Right renal cortex interstitium (tissue), 3 donors: Measurements from ENCODE around the gene ODAPH. TPM values are rescaled to one million over a fixed set of nuclear protein-coding genes. Genes with fewer than 3 reads are reported as not detected.
"Not testable (repeated sequence)": the region's sequence is repeated elsewhere in the genome, so short reads cannot be mapped to it uniquely, and the experiment has no call there.

ENCODE experiments used
- DNase-seq, 3 donors: peaks; one replicate each; pipeline ENCODE4 v3.0.0-alpha.2; 2013; ENCODE audit warnings: low read depth in 3 of 3, low spot score in 2 of 3
- polyA plus RNA-seq, 3 donors: library from polyadenylated mRNA; unstranded; fragments of 120-200 nt; gene quantifications; one replicate each; pipeline ENCODE4 v1.2.1, GENCODE V29; 2013; ENCODE audit not compliant: insufficient read length in 3 of 3

The ODAPH gene
- polyA plus RNA-seq, 3 donors, result 0.29 TPM; not detected in 2

- DNase-seq, result not testable (repeated sequence)
Measured at GRCh38 chr4:75544220-75544619, 11.6 kb upstream of the ODAPH start.

DNA sequence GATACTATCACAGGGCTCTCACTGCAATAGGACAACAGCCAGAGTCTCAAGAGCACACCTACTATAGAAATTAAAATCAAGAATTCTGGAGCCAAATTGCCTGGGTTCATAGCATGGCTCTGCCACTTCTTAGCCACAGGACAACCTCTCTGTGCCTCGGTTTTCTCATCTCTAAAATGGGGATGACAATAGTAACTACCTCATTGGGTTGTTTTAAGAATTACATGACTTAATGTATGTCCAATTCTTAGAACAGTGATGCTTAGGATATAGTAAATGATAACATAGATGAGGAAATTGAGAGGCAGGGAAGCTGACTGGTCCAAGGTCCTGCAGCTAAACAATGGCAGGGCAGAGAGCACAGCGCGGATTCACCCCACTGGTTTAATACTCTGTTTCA is 11.0 kb upstream of the ODAPH start:
- DNase-seq, result no peak

GRCh38 chr4:75545526-75545925 is 10.3 kb upstream of the ODAPH start:
- DNase-seq, result no peak

GRCh38 chr4:75547647-75548387 is 8.0 kb upstream of the ODAPH start:
- no peak for DNase-seq

DNA sequence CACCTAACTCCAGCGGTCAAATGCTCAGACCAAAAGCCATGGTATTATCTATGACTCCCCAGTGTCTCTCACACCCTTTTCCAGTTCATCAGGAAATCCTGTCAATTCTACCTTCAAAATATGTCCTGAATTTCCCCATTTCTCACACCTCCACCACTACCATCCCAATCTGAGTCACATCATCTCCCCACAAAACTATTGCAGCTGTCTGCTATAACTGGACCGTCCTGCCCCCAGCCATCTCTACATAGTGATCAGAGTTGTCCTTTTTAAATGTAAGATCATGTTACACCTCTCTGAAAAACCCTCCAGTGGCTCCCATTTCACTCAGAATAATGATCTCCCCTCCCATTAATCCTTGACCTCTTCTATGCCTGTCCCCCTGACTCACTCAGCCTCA is 6.8 kb upstream of the ODAPH start:
- DNase-seq, result no peak

GRCh38 chr4:75552452-75552851 is 3.4 kb upstream of the ODAPH start:
- no peak for DNase-seq

- no peak for DNase-seq
Measured at GRCh38 chr4:75557696-75558095, 1.8 kb downstream of the ODAPH start.

DNA sequence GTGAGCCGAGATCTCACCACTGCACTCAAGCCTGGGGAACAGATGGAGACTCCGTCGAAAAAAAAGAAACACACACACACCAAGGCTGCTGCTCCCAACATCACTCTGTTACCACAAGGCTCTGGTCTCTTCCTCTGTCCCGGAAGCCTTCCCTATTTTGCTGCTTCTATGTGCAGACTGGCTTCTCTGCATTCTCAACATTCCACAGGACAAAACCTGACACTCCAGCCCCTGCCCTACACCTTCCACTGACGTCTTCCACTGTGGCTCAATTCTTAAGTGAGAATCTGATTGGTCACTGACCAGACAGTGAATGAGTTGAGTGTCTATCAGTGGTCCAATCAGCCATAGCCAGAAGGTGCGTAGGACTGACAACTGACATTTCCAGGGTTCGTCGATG is 5.9 kb downstream of the ODAPH start:
- DNase-seq, result no peak

GRCh38 chr4:75564023-75564422 is 8.2 kb downstream of the ODAPH start:
- no peak for DNase-seq

- DNase-seq, result no peak
Measured at GRCh38 chr4:75565481-75565880, 9.6 kb downstream of the ODAPH start.

DNA sequence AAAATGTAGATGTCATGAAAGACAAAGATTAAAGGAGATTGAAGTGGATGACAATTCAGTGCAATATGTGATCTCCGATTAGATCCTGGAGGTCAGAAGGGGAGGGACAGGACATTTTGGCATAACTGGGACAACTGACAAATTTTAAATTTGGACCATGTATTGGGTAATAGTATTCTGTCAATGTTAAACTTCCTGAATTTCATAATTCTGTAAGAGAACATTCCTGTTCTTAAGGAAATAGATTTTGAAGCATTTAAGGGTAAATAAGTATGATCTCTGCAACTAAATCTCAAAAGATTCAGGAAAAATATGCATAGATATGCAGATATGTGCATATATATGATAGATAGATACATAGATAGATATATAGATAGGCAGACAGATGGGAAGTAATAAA is 11.0 kb downstream of the ODAPH start:
- no peak for DNase-seq

- no peak for DNase-seq
Measured at GRCh38 chr4:75567725-75568124, 11.9 kb downstream of the ODAPH start.

GRCh38 chr4:75584067-75584466 is 28.2 kb downstream of the ODAPH start:
- no peak for DNase-seq

DNA sequence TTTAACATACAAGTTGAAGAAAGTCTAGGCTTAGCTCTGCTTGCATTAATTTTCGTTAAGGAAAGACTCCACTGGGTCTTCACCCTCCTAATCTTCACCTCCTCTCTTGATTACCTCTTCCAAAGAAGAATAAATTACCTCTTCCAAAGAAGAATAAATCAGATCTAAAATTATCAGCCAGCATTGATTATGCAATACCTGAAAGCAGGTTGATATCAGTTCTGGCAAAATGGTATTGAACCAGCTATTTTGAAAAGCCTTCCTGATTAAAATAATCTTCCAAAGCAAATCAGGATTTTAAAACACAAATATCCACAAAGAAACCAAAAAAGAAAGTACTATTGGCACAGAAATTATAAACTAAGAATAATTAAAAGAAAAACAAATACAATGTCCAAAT is 37.5 kb downstream of the ODAPH start:
- DNase-seq, result no peak

GRCh38 chr4:75596061-75596460 is 40.2 kb downstream of the ODAPH start:
- no peak for DNase-seq

DNA sequence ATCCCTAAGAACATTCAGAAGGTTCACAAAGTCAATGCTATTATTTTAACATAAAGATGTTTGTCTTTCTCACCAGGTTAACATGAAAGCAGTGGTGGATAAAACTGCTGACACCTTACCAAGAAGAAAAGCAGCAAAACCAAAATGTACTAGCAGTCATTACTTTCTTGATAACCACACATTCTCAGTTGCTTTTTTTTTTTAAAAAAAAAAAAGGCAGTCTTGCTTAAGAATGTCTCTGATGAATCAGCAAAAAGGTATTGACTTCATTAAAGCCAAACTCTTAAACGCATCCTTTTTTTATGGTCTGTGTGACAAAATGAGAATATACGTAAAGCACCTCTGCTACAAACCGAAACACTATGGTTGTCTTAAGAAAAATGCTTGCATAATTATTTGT is 42.5 kb downstream of the ODAPH start:
- DNase-seq, result no peak

DNA sequence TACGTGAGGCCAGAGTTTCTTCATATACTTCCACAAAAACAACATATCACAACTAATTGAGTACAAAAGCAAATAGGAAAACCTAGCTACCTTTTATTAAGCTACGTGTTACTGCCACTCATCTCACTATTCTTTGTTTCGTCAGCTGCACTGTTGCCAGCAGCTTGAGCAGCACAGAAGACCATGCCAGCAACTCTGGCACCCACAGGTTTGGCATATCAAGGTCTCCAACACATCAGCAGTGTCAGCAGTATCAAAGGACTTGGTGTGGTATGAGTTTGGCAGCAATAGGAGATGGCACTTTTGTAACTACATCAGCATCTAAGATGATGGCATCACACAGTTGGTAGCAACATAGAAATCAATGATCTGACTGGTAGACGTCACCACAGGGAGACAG is 43.8 kb downstream of the ODAPH start:
- DNase-seq, result no peak

DNA sequence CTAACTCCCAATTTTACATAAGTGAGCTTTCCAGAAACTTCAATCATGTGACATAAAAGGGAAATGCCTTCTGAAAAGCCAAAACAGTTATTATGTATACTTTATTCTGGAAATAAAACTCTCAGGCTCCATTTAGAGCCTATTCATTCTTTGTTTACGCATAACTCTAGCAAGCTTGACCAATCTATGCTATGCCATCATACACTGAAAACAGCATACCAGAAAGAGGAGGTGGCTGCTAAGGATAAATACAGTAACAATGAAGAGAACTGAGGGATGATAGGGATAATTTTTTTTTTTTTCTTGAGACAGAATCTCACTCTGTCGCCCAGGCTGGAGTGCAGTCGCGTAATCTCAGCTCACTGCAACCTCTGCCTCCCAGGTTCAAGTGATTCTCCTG is 50.1 kb downstream of the ODAPH start:
- no peak for DNase-seq

GRCh38 chr4:75612306-75612705 is 56.4 kb downstream of the ODAPH start:
- DNase-seq, result no peak
